HG02938 (cell line): ENCODE results near the gene CAMK2B.
A peak's percentile ranks its signal among the peaks of the same experiment; 100 is the strongest.

Experiments
- ATAC-seq: cut with Tn5 transposase; IDR thresholded peaks from one replicate; pipeline ENCODE4 v1.9.1; 2021; ENCODE audit warnings: mild to moderate bottlenecking, moderate library complexity; ENCODE audit not compliant: unreplicated experiment

CAMK2B gene

DNA sequence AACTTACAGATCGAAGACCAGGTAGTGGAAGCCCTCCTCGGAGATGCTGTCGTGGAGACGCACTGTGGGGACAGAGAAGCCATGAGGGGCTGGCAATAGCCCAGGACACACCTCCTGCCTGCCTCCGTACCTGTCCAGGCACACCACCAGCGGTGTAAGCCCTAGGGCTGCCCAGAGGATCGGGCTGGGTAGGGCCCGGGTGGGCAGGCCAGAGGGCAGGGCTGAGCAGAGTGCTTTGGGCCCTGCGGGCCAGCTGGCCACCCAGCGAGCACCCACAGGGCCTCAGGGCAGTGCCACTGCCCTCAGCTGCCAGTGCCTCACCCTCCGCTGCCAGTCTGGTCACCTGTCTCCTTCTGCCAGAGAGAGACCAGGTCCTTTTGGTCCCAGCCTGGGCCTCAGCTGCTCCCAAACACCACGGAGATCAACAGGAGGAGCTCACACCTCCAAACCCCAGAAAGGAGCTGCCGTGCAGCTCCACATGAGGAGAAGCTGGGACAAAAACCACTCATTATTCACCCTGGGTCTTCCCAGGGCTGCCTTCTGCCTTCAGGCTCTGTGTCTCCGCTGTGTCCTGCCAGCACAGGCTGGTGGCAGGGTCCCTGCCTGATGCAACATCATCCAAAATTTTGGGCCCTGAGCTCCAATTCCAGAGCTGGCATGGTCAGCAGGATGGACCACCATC is 66.4 kb downstream of the CAMK2B start:
- ATAC-seq: no peak

DNA sequence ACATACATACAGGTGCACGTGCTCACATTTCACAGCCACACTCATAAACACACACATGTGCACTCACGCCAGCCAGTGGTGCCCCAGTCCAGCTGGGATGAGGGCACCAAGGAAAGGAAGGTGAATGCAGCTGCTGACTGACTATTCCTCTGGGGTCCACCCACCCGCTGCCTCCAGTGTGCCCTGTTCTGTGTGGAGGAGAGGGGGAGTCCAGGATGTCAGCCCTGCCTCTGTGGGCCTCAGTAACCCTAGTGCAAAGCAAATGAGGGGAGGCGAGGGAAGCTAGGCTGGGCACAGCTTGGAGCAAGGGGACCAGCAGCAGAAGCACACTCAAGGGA is 67.0 kb downstream of the CAMK2B start:
- no peak for ATAC-seq

DNA sequence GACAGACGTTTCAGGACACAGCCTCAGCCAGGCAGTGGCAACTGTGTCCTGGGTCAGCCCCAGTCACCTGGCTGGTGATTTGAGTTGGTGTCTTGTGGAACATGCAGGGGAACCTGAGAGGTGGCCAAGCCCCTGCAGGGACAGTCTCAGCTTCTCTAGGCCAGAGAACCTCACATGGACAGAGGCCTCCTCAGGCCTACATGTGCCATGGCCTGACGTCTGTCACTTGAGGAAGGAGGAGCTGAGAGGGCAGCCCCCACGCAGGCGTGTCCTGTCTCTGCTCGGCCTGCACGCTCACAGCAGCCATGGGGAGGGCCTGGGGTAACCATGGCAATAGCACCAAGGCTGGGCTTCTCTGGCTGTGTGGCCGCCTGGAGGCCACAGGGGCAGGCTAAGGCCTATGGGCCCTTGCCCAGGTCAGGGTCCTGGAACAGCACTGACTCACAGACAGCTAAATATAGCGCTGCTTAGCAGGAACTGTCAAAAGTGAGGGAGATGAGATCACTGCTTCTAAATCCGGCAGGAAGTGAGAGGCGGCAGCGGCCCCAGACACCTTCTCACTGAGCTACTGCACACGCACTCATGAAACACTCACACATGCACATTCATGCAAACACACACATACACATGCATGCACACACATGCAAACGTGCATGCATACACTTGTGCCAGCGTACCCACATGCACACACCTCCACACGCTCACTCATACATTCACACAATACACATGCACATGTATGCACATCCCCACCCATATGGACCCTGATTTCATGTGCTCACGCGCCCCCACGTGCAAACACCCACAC is 67.6 kb downstream of the CAMK2B start:
- peak; percentile 85 for ATAC-seq

DNA sequence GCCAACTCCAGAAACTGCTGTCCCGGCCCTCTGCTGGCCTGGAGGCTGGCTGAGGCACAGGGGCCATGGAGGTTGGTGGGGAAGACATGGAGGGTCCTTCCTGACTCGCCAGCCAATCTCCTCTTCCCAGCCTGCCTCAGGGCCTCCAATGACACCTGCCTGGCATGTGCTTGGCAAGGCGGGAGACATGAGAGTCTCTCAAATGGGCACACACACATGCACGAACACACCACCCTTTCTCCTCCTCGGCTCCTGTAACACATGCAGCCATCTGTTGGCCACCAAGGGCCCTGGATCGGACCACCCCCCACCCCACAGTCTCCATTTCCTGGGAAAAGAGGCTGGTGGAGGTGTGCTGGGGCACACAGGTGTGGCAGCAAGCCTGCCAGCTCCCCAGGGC is 68.2 kb downstream of the CAMK2B start:
- no peak for ATAC-seq

DNA sequence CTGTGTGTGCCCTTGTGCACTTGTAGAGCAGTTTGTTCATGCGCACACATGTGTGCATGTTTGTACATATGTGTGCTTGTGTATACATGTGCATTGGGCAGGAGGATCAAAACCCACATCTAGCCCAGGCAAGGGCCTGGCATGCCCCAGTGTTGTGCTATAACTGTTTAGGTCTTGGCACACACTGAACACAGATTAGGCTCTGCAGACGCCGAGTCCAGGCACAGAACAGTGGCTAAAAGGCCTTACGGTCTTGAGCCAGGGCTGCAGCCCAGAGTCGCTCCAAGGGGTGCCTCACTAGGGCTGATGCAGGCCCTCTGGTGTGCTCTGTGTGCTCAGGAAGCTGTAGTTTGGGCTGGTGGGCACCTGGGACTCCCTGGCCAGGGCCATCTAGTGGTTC is 68.9 kb downstream of the CAMK2B start:
- no peak for ATAC-seq

GRCh38 chr7:44251881-44252280 is 73.5 kb downstream of the CAMK2B start:
- no peak for ATAC-seq

- no peak for ATAC-seq
Observed at GRCh38 chr7:44251269-44251668, 74.1 kb downstream of the CAMK2B start.

DNA sequence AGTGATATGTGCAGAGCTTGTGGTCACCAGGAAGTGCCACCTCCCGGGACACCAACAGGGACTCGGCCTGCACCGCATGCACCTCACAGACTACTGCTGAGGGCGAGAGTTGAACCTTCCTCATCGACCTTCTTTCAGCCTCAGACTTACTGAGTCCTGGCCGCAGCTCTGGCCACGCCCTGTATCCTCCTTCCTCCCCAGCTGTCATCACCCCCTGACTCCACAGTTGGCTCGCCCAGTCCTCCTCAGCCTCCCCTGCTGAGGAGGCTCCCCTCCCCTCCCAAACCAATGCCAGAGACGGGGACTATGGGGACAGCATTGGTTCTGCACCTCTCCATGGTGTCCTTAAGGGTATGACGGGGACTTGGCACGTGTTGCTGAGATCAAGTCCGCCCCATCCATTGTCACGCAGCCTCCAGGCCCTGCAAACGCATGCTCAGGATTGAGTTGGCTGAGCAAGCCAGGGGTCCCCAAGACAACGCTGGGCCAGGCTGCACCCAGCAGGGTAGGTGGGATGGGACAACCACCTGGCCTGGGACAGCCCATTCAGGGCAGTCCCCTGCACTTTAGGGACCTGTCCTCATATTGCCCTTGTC is 75.7 kb downstream of the CAMK2B start:
- ATAC-seq: no peak

GRCh38 chr7:44247868-44248651 is 77.3 kb downstream of the CAMK2B start:
- no peak for ATAC-seq

DNA sequence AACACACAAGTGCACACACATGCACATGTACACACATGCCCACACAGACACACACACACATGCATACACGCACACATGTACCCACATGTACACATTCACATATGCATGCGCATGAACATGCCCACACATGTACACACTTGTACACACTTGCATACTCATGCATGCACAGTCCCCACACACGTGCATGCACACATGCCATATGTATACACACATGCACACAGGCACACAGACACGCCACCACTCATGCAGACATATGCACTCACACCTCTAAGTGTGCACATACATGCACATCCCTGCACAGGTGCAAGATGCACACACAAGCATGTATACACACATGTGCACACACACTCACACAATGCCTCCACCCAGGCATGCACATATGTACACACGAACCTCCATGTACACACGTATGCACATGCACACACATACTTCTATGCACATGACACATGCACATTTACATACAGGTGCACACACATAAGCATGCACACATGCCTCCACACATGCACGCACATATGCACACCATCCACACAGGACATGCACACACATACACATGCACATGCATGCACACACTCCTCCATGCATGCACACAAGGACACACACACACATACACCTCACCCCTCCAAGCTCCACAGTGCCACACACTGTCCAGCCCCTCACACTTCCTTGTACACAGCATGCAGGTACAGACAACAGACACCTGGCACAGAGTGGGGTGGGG is 78.8 kb downstream of the CAMK2B start:
- no peak for ATAC-seq

DNA sequence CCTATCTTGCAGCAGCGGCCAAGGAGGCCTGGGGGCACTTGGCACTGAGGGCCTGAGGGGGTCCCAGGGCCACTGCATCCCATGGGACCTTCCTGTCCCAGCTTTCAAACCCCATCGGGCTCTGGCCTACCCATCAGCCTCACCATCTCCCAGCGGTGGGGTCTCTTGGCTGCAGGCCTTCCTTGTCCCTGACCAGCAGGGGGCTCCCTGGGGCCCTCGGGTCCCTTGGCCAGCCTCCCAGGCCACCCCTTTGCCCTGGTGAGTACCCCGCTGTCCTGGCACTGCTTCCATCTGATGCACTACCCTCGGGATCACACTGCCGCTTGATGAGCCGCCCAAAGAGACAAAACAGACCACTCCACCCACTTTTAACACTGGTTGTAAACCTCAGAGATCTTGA is 81.1 kb downstream of the CAMK2B start:
- no peak for ATAC-seq

GRCh38 chr7:44242091-44242490 is 83.3 kb downstream of the CAMK2B start:
- no peak for ATAC-seq

DNA sequence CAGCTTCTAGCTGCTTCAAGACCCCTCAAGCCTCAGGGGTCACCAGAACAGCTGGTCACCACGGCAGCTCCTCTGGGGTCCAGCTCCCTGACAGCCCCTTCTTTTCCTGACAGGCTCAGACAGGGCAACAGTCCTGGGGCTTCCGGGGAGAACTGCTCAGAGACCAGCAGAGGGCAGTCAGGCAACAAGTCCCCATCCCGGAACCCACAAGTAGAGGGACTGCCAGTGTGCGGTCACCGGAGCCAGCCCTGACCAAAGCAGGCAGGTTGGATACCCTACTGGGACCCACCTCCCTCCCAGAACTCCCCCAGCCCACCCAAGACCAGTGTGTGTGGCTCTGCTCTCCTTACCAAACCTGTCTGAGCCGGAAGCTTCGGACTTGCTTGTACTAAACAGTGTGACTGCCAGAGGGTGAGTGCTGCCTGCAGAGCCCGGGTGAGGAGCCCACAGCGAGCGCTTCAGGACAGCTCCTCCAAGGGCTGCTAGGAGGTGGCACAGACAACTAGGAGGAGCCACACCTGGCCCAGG is 84.3 kb downstream of the CAMK2B start:
- ATAC-seq: peak; percentile 77

- ATAC-seq: no peak
Observed at GRCh38 chr7:44240376-44240775, 85.0 kb downstream of the CAMK2B start.

- no peak for ATAC-seq
Observed at GRCh38 chr7:44239361-44239760, 86.0 kb downstream of the CAMK2B start.

- no peak for ATAC-seq
Observed at GRCh38 chr7:44238116-44238695, 87.2 kb downstream of the CAMK2B start.

GRCh38 chr7:44237696-44238095 is 87.7 kb downstream of the CAMK2B start:
- no peak for ATAC-seq

DNA sequence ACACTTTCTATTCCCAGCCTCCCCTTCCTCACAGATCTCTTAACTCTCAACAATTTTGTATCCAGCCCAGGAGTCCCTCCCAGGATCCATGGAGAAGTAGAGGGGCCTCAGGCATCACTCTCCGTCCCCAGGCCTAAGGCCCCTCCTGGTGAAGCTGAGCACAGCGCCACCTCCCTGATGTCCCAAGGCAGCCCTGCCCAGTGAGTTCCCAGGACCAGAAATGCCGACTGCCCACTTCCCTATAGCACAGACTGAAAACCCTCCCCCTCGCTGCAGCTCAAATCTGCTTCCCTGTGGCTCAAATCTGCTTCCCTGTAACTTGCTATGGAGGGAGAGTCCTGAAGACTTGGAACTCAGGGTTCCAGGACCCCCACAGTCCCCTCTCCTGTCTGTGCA is 89.1 kb downstream of the CAMK2B start:
- ATAC-seq: no peak

GRCh38 chr7:44235582-44236332 is 89.6 kb downstream of the CAMK2B start:
- no peak for ATAC-seq
